ENCODE measurements around the gene TLE1.
A peak's percentile ranks its signal among the peaks of the same experiment; 100 is the strongest.
"Not testable (repeated sequence)": the region's sequence is repeated elsewhere in the genome, so short reads cannot be mapped to it uniquely, and the experiment has no call there.

Gene TLE1

GRCh38 chr9:81652058-81652687, 37.2 kb downstream of the TLE1 start:
- no peak for DNase-seq

DNA sequence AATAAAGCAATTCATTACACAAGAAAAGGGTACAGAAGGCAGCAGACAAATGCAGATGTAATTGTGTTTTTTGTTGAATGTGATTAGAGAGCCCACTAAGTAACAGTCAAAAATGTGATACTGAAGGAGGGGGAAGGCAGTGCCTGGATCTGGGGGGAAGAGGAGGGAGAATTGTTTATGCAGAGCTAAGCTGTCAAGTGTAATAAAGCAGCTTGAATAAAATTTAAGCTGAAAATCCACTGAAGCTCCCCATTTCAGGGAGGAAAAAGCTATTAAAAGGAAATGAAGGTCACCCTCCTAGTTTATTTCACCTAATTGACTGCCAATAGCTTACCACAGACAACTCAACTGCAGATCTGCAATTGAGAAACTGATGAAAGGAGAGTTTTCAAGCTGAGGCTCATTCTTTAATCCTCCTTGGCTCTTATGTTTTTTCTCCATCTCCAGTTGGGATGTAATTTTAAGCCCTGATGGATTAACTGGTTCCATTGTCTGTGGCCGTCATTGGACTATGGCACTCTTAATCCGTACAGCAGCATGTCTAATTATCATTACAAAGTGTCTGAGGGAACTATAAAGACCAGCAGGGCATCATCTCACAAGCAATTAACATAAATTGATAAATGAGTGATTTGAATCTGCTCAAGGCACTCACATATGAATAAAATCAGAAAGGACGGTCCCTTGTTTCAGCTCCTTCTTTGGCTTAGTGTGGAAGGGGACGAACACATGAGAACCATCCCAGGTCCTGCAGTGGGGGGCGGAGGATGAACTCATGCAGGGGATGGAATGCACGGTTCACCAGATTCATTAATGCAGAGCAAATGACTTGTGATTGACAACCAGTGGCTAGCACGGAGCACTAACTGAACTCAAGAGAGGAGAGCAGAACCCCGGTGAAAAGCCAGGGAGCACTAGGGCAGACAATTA, 38.5 kb downstream of the TLE1 start:
- no peak for DNase-seq

DNA sequence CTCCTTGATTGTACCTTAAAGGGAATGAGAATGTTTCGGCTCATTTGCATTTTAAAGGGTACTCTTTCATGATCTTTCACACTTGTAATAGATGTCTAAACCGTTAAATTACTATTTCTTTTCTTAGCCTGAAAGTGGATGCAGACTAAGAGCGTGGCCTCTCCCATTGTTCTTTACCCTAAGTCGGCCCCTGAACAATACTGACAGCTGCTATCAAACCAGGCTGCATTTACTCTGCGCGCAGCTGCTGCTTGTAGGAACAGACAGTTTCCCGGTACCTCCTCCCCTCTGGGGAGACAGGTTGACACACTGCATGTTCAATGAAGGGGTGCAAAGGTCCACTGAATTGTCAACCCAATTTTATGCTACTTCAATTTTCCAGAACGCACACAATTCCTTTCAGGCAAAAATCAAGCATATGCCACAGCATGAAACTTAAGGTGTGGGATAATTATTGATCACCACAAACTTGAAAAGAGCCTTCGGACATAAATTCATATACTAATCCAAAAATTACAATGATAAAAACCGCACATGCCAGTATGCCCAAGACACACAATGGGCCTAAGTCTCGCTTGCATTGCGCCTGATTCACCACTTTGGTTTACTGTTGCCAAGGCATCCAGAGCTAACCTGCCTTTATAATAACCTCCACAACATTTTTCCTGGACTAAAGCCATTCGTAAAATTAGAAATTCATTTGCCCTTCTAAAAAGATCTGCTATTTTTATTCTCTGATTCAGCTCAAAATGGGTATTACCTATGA, 39.7 kb downstream of the TLE1 start:
- no peak for DNase-seq

- DNase-seq = no peak
Measured at GRCh38 chr9:81648891-81649290, 40.5 kb downstream of the TLE1 start.

GRCh38 chr9:81646337-81646736, 43.0 kb downstream of the TLE1 start:
- no peak for DNase-seq

DNA sequence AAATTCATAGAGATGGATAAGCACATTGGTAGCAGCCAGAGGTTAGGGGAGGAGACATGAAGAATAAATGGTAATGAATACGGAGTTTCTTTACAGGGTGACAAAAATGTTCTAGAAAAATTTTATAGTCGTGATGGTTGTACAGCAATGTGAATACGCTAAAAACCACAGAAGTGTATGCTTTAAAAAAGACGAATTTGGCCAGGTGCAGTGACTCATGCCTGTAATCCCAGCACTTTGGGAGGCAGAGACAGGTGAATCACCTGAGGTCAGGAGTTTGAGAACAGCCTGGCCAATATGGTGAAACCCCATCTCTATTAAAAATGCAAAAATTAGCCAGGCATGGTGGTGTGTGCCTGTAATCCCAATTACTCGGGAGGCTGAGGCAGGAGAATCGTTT, 44.8 kb downstream of the TLE1 start:
- not testable (repeated sequence) for DNase-seq

DNA sequence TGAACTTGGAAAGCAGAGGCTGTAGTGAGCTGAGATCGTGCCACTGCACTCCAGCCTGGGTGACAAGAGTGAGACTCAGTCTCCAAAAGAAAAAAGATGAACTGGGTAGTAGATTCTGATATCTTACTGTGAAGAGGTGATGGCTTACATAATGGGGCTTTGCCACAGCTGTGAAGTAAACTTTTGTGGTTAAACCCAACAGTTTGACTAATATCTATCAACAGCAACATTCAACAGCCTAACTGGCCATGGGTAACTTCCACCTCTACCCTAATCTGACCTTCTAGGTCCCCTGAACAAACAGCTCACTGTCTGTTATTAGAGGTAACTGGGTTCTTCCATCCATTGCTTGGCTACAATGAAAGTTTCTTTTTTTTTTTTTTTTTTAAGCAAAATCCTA, 52.1 kb downstream of the TLE1 start:
- no peak for DNase-seq

- no peak for DNase-seq
Measured at GRCh38 chr9:81636255-81636599, 53.1 kb downstream of the TLE1 start.

DNA sequence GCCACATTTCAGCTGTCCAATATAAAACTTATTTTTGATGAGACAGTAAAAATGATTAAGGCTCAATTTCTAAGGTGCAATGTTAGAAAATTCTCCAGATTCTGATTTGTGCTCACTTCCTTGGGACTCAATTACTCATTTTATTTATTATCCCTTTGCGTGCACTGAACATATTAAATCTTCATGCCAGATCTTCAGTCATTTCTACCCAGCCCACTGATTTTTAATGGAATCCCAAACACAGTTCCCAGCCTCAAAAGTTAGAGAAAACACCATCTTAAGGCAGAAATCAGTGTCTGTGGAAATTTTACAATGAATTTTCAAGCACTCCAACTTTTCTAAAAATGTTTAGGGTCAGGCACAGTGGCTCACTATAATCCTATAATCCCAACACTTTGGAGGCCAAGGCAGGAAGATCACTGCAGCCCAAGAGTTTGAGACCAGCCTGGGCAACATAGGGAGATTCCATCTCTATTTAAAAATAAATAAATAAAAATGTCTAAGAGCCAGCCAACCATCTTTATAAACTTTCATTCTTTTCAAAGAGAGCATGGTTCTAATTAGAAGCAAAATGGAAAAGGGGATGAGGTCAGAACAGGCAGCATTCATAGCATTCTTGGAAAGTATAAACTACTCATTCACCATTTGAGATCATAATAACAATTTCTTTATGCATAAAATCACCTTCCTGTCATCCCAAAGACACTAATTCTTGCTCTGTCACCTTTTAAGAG, 53.7 kb downstream of the TLE1 start:
- DNase-seq = no peak

GRCh38 chr9:81634915-81635516, 54.3 kb downstream of the TLE1 start:
- no peak for DNase-seq

- DNase-seq = no peak
Measured at GRCh38 chr9:81633952-81634854, 55.1 kb downstream of the TLE1 start.

DNA sequence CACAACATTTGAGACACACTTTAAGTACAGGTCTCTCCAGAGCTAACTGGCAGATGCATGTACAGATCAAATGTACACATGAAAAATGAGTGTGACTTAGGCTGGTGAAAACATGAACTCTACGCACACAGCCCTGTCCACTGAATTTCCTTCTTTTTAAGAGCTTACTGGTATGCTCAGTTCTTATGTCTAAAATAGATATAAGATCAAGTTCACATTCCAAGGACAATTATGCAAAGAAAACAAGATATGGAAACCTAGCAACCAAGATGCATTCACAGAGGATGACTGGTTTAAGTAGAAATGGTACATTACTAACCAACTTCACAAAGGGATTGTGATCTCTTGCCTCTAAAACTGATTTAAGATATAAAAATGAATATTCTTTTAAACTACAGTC, 56.7 kb downstream of the TLE1 start:
- DNase-seq = no peak

DNA sequence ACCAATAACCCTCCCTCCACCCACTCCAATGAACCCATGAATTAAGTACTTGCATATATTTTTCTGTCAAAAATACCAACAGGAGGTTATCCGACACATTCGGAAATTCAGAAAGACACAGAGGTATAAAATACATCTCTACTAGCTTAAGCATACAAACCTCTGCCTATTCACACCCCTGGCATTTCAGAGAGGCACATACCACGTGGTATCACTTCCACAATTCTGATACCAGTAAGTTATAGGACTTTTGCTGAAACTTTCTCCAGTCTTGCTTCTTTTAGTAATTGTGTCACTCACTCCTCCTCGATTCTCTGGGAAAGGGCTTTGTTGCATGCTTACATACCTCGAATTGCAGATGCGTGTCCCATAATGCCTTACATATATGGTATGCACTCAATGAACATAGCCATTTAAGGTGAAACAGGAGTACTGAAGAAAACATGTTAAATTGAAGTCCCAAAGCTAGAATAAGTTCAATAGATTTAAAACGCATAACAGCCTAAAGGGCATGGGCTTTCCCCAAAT, 58.1 kb downstream of the TLE1 start:
- DNase-seq = no peak

GRCh38 chr9:81629440-81629839, 59.9 kb downstream of the TLE1 start:
- DNase-seq = no peak

GRCh38 chr9:81628897-81629296, 60.5 kb downstream of the TLE1 start:
- DNase-seq = no peak

GRCh38 chr9:81627481-81627880, 61.9 kb downstream of the TLE1 start:
- no peak for DNase-seq

- peak; percentile 82 for DNase-seq
Measured at GRCh38 chr9:81626511-81626910, 62.8 kb downstream of the TLE1 start.

DNA sequence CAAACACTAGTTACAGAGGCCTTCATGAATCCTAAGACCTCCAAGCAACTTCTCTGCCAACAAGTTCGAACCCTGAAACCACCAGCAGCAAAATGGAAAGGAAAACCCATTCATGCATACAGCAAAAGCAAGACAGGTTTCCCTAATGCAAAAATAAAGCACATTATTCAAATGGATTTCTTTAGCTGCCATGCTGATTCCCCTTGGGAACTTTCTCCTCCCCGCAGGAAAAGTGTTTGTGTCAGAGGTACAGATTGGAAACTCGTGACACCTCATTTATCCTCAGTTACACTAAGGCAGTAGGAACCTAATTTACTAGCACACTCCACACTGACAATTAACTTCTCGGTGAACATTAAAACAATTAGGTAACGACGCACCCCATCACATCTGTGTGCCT, 63.4 kb downstream of the TLE1 start:
- no peak for DNase-seq

- DNase-seq = peak; percentile 58
Measured at GRCh38 chr9:81623778-81624177, 65.6 kb downstream of the TLE1 start.

- no peak for DNase-seq
Measured at GRCh38 chr9:81622471-81623255, 66.7 kb downstream of the TLE1 start.

Data from islet precursor cell (in vitro differentiated cells).